ENCODE measurements around the gene IRAG1.
A peak's percentile ranks its signal among the peaks of the same experiment; 100 is the strongest.

DNA sequence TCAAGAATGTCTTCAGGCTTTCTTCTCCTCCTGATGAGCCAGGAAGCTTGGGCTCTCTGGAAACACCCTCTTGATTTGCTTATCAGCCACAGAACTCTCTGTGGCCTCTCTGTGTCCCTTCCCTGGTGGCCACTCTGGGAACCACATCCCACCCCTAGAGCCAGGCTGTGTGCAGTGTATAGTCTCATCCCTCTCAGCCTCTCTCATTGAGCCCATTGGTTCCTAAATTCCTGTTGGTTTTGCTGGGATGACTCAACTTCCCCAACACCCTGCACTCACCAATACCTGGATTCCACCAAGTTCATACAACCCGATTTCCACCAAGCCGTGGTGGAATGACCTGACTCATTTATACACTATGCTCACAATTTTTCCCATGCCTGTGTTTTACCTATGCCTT, 5.2 kb downstream of the IRAG1 start:
- TF ChIP-seq CTCF (IDR thresholded peaks at IDR 0.05) (peak; percentile 30), ZFX (IDR thresholded peaks at IDR 0.05; ENCODE audit: borderline replicate concordance) (no peak)
